HG02763 (cell line): ENCODE measurements around the gene PRR5L.

ENCODE experiments used
- ATAC-seq: cut with Tn5 transposase; IDR thresholded peaks from one replicate; pipeline ENCODE4 v1.9.1; 2021; ENCODE audit warnings: mild to moderate bottlenecking, moderate library complexity; ENCODE audit not compliant: unreplicated experiment

The PRR5L gene

DNA sequence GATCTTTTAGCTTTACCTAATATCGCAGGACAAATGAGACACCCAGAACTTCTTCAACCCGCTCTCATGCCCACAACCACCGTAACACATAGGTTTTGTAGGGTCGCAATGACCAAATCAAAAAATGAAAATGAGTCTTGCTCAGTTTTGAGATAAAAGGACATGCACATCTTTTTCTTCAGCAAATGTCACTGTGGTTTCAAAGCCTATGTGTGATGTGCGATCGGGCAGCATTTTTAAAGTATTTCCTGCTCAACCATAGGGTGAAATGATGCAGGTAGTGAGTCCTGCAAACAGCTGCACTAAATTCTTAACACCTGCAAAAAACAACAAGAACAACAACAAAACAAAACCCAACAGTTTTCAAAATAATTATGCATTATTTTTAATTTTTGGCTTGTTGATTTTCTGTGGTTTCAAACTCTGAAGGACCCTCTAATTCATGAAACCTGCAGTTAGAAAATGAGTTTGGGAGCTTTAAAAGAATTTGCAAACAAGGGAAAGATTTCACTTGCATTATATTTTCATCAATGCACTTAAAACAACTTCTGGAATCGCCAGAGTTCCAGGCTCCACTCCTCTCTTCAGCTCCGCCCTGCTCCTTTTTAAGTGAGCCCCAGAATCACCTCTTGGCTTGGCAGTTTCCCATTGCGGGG, 79.4 kb downstream of the PRR5L start:
- no peak for ATAC-seq

DNA sequence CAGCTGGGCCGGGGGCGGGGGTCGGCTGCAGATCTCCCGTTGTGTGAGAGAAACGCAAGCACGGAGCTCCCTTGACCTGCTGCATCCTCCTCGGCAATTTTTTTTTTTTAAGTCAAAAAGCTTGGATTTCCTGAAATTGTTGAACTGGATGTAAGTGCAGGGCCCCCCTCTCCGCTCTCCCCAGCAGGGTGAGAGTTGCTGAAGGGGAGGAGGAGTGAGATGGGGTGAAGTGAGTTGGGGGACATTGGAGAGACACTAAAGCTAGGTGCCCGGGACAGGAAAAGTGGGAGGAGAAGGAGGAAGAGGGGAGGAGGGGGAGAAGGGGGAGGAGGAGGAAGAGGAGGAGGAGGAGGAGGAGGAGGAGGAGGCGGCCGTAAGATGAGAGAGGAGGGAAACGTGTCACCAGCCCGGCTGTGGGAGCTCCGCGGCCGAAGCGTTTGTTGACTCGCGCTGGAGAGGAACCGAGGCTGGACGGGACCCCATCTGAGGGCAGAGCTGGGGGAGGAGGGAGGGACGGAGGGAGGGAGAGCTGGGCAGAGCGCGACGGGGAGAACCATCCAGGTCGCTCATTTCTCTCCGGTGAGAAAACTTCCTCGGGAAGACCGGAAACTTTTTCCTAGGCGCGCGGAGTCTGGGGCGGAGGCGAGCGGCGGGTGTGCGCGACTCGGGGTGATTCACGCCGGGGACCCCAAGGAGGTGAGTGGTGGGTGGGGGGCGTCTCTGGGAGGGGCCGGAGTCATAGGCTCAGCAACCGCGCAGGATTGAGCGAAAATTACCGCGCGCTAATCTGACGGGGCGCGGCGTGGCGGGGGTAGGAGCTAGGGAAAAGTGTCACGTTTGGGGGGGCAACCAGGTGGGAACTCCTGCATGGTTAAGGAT, 80.2 kb downstream of the PRR5L start:
- ATAC-seq: no peak

DNA sequence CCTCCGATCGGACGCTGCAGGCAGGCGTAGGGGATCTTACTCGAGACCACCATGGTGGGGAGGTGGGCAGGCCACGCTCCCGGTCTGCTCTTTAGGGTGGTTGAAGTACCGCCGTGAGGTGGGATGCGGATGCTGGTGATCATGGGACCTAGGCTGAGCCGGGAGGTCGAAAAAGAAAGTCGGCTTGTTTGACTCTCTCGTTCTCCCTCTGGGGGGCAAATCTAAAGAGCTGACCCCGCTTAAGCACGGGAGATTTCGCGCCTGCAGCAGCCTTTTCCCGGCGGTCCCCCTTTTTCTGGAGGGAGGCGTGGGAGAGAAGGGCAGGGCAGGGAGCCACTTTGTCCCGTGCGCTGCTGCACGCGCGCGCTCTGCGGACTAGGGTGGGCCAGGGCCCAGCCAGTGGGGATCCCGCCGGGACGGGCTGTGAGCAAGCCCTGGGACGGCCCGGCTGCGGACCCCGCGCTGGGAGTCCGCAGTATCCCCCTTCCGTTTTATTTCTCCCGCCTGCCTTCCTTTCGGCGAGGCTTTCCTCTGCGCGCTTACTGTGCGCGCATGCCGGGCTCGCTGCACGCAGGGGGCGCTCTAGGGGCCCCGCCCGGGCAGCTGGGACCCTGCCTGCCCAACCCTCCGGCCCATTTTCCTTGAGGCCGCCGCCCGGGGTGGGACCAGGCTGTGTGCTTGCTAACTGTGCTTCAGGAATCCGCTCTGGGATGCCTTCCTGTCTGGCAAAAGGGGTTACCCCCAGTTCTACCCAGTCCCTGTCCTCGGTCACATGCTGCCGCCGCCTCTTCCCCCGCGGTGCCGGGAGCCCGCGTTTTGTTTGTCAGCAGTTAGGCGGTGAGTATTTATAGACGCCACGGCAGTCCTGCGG, 81.0 kb downstream of the PRR5L start:
- ATAC-seq: no peak

DNA sequence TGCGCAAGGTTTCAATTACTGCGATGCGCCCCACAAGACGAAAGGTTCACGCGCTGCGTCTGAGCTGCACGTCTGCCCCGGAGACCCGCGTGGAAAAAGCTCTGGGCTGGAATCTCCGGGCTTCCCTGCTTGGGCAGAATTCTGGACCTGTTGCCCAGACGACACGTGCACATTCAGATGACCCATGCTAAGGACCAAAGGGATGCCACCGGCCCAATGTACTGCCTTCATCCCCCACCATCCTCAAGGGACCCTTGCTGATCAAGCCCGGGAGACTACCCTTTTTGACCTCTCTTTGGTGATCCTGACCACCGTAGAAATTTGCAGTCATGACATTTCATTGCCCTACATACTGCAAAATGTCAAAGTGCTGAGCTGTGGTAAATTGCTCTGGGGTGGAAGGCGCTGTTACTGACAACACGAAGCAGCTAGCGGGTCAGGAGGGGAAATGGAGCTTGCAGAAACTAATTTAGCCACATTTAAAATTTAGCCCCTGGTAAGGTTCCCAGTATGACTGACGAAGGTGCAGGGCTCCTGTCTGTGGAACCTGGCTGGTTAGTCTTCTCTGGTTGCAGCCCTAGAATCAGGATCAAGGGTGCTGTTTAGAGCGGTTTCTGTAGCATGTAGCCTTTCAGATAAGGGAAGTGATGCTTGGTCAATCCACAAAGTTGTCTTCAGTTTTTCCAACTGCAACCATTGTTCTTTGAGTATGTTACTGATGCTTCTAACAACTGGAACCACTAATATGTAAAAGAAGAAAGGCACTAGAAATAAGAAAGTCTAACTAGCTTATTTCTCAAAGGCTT, 81.9 kb downstream of the PRR5L start:
- no peak for ATAC-seq

DNA sequence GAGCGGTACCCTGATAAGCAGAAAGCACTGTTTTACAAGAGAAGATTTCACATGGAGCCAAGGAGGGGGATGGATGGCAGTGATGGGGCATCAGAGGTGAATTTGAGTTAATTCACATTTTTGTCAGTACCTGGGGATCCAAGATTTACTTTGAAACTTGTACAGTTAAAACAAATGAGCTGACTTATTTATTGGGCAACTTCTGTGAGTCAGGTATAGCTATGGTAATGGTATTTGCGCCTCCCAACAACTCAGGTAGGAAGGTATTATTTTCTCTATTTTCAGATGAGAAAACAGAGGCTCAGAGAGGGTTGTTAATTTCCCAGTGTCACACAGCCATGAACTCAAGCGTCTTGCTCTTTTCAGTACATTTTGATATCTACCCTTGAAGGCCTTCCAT, 83.6 kb downstream of the PRR5L start:
- ATAC-seq: no peak

DNA sequence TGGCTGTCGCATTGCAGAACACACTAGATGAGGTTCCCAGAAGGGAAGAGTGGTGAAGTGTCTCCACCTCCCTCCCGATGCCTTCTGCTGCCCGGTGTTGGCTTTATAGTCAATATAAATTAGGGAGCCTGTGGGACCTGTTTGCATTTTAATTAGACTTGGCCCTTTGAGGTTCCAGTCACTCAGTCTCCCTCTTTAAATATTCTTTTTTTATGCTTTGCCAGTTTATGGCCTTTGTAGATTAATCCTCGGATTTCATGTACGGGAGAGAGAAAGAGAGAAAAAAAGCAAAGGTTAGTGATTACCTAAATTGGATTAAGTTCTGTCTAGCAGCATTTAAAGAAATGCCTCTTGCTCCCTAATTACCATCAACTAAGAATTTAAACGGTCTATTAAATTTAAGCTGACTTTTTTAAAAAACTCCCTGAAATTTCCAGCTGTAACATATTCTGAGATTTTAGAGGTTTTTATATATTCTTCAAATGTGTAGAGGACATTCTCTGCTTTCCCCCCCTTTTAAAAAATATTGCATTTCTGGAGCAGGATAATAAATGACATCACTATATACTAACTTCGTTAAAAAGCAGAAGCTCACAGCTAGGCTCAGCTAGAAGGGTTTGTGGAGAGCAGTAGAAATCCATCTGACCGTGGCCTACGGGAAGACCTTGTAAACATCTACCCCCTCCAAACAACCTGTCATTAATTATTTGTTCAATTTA, 84.4 kb downstream of the PRR5L start:
- no peak for ATAC-seq

DNA sequence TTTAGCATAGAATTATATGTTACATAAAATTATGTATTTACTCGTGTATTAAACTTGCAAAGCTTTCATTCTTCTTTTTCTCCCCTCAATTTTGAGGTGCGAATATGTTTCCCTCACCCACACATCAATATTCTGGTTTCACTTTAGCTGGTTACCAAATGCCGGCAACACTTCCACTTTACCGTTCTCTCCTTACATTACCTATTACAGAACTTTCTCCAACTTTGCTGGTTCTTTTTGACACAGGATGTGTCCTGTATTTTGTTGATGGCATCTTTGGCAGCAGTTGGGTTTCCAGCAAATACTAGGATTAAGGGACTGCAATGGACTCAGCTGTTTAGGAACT, 84.9 kb downstream of the PRR5L start:
- no peak for ATAC-seq

DNA sequence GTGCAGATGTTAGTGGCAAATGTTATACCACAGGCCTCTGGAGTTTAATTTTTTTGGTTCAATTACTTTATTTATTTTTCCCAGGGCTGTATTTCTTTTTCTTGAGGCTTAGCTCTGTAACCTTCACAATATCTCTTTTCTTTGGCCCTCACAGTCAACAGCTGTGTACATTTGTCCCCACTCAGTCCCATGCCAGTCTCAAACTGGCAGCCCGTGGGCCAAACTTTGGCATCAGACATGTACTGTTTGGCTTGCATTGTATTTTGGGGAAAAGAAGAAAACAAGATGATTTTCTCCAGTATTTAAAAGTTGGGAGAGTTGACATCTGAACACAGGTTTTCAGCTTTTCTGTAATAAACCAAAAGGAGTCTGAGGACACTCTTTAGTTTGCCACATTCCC, 87.1 kb downstream of the PRR5L start:
- no peak for ATAC-seq

DNA sequence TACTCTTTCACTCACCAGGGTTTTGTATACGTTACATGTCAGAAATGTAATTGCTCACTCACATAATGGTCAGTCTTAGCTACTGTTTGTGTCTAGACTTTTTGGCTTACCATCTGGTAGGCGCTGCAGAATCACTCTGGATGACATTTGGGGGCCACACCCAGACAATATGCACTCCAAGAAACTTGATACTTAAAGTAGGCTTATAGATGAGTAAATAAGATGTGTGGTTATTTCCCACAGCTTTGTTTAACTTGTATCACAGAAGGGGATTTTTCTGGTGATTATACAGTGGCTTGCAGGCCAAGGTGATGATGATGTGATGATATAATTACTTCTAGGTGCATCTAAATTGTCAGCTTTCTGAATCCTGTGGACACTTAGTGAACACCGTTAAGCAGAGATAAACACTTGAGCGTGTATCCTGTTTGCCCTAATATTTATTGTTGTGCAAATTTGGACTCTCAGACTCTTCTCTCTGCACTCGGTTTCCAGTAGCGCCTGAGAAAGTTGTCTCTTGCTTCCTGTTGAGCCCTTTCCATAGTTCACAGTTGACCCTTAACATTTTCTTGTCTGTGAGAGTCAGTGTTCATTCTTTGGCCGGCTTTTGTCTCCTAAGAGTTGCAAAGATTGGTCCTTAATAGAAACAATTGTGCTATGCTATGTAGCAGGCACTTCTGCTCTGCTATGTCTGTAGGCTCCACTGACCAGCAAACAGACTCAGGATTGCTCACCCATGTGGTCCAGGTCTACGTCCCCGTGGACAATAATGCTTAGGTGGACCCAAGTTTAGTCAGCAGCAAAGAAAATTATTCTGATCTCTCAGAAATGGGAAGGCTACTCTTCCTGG, 89.3 kb downstream of the PRR5L start:
- no peak for ATAC-seq

DNA sequence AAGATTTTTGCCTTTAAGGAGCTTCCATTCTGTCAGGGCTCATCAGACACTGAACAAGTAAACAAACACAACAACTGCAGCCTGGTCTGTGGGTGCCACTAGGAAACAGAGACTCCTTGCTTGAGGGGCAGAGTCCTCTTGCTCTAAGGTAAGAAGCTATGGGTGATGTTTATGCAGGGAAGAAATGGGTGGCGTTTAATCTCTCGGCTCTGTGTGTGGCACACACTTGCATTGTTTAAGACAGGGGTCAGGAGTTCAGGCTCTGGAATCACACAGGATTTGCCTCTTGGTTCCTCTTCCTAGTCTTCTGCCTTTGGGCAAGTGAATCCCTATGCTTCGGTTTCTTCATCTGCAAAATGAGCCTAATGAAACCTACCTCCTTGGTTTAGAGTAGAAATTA, 90.3 kb downstream of the PRR5L start:
- ATAC-seq: no peak

DNA sequence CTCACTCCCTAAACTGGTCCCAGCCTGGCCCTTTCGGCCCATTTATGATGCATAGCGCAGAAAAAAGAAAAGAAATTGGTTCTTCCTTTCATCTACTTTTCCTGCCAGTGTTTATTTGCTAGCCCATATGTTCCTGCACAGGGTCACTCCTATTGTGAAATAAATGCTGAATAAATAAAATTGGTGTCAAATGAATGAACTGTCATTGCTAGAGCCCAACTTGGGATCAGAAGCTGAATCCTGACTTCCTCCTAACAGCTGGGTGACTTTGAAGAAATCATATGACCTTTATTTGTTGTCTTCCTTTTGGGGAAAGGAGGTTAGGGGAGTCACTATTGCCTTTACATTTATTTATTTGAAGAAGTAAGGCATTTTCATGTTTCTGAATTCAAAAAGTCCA, 92.0 kb downstream of the PRR5L start:
- ATAC-seq: no peak

DNA sequence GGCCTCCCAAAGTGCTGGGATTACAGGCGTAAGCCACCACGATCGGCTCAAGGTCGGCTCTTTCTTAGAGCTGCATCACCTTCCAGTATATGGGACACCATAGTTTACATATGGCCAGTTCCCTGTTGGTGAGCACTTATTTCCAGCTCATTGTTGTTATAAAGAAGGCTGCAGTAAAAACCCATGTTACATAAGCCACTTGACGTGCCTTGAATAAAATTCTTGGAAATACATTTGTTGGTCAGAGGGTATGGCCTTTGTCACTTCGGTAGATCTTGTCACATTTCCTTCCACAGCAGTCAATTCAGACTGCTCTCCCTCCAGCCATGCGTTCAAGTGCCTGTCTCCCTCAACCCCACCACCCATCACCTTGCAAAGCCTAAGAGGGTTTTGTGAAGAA, 92.9 kb downstream of the PRR5L start:
- no peak for ATAC-seq

DNA sequence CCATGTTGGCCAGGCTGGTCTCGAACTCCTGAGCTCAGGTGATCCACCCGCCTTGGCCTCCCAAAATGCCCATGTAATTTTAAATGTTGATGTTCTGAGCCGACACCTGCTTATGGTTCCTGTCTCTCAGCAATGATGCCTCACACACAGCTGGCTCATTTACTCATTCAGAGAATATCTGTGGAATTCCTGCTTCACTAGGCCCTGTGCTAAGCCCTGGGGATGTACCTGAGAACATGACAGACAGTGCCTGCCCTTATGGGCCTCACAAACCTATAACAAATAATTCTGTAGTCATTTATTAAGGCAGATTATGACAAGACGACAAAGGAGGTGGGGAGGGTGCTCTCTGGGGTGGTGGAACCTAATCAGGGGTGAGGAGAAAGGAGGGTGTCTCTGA, 93.7 kb downstream of the PRR5L start:
- peak; percentile 50 for ATAC-seq

DNA sequence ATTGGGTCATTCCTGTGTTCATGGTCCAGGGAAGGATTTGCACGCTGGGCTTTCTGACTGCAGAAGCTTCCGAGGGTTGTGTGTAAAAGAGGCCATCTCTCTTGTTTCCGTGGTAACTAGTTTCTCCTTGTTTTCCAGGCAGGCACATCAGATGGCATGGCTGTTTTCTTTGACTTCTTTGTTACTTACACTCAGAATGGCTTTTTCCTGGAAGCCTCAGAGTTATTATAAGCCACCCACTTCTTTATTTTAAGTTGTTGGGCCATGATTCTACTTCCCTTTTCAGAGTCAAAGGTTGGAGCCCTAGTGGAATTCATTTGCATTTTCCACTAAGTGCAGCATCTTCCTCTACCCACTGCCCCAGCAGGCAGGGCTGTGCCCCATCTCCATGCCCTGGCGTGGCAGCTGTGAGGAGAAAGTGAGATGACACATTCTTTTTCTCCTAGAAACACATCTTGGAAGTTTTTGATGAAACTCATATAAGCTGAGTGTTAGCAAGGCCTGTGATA, 94.9 kb downstream of the PRR5L start:
- ATAC-seq: no peak

DNA sequence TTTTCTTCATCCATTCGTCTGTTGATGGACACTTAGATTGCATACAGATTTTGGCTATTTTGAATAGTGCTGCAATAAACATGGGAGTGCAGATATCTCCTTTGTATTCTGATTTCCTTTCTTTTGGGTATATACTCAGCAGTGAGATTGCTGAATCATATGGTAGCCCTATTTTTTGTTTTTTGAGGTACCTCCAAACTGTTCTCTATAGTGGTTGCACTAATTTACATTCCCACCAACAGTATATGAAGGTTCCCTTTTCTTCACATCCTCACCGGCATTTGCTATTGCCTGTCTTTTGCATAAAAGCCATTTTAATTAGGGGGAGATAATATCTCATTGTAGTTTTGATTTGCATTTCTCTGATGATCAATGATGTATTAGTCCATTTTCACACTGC, 96.1 kb downstream of the PRR5L start:
- ATAC-seq: no peak

DNA sequence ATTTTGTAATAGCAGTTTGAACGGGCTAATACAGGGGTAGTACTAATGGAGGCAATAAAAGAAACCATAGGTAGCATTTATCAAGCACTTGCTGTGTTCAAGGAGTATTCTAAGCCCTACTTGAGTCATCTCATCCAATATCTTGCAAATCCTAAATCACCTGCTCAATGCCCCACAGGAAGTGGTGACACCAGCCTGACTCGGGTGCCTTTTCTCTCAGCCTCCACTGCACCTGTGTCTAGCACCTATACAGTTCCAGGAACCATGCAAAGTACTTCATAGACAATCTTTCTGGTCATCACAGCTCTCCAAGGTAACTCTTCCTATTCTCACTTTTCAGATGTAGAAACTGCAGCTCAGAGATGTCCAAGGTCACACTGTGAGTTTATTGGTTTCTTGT, 98.0 kb downstream of the PRR5L start:
- no peak for ATAC-seq

DNA sequence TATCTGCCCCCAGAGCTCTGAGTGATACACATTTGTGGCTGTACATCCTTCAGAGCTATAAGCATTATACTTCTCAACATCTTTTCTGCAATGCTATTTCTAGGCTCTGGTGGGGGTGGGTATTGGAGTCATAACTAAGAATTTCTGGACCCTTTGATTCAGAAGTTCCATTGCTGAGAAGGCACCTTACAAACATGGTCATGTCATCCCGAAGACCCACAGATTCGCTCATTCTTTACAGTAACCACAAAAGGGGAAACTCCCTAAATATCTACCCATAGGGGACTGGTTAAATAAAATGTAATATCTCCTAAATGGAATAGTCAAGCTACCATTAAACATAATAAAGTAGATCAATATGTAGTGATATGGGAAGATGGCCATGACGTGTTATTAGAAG, 98.8 kb downstream of the PRR5L start:
- ATAC-seq: no peak

DNA sequence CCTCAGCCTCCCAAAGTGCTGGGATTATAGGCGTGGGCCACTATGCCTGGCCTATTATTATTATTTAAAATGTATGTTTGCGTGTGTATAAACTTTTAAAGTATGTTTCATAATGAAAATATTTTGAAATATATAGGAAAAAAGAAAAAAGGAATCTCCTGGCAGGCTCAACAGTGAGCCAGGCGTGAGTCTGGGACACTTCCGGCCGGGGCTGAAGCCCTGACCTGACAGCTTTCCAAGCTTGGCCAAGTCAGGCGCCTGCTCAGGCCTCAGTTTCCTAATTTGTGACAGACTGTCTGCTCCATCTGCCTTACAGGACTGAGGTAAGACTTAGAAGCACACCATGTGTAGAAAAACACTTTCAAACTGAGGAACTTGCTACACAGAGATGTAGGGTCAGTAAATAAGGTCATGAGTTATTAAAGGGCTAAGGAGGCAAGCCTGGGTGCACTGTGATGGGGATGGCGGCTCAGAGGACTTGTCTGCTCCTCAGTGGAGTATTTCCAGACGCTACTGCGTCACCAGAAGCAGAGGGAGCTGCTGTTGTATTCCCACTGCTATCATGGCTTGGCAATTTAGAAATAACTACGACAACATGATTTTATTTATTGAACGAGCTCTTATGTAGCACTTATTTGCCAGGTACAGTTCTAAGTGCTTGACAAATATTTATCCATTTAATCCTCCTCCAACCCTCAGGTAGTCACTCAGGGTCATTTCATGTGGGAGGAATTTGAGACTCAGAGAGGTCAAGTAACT, 100.1 kb downstream of the PRR5L start:
- ATAC-seq: no peak
